ENCODE measurements around the gene ISCA2.

The ISCA2 gene

DNA sequence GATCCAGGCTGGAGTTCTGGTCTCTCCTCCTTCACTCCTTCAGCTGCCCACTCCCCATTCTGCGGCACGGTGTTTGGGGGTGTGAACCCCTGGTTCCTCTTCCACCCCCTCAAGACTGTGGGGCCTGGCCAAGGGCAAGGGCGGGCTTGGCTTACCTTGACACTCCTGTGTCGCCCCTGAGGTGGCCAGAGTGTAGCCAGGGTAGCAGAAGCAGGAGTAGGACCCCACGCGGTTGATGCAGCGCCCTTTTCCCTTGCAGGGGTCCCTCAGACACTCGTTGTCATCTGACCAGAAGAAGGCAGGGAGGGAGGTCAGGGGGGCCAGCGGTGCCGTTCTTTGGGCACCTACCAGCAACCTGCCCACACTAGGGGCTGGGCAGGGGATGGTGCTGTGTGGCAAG lies 28.2 kb downstream of the ISCA2 start:
- H3K9me3 ChIP-seq (ENCODE audit: control insufficient read depth, low read length) = no peaks in the 10 kb centered on the region
- H3K4me1 ChIP-seq = peaks cover 4% of the 10 kb centered on the region
- TF ChIP-seq, protein P1, sequence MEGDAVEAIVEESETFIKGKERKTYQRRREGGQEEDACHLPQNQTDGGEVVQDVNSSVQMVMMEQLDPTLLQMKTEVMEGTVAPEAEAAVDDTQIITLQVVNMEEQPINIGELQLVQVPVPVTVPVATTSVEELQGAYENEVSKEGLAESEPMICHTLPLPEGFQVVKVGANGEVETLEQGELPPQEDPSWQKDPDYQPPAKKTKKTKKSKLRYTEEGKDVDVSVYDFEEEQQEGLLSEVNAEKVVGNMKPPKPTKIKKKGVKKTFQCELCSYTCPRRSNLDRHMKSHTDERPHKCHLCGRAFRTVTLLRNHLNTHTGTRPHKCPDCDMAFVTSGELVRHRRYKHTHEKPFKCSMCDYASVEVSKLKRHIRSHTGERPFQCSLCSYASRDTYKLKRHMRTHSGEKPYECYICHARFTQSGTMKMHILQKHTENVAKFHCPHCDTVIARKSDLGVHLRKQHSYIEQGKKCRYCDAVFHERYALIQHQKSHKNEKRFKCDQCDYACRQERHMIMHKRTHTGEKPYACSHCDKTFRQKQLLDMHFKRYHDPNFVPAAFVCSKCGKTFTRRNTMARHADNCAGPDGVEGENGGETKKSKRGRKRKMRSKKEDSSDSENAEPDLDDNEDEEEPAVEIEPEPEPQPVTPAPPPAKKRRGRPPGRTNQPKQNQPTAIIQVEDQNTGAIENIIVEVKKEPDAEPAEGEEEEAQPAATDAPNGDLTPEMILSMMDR (IDR thresholded peaks at IDR 0.05) = no peak
- no peak overlapping the region for H3K9ac ChIP-seq
- no peak overlapping the region for H3K4me3 ChIP-seq (ENCODE audit: low read depth, low read length)
- no peak overlapping the region for H3K27ac ChIP-seq
- H2AFZ ChIP-seq = no peak overlapping the region
- H3K36me3 ChIP-seq (ENCODE audit: control insufficient read depth, insufficient read depth, low read length) = no peaks in the 10 kb centered on the region
- no peak overlapping the region for H3K4me2 ChIP-seq (ENCODE audit: low read length)
- no peaks in the 10 kb centered on the region for H3K79me2 ChIP-seq
- H3K27me3 ChIP-seq (ENCODE audit: control insufficient read depth, insufficient read depth, low read length) = no peaks in the 10 kb centered on the region

DNA sequence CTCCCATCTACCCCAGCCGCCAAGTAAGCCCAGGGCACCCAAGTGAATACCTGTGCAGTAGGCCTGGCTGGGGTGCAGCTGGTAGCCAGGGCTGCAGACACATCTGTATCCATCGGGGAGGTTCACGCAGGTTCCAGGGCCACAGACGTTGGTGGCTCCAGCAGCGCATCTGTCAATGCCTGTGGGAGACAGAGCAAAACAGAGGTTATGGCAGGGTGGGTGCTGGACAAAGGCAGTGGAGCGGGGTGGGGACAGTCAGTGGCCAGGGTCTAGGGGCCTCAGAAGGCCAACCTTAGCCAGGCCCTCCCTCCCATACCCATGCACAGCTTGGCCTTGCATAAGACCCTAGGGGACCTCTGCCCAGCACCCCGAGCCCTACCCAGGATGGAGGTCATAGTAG lies 29.2 kb downstream of the ISCA2 start:
- Histone ChIP-seq H3K79me2 (no peaks in the 10 kb centered on the region), H3K9me3 (ENCODE audit: control insufficient read depth, low read length) (no peaks in the 10 kb centered on the region), H3K4me2 (ENCODE audit: low read length) (no peak overlapping the region), H3K27me3 (ENCODE audit: control insufficient read depth, insufficient read depth, low read length) (no peaks in the 10 kb centered on the region), H3K36me3 (ENCODE audit: control insufficient read depth, insufficient read depth, low read length) (no peaks in the 10 kb centered on the region), H3K27ac (no peak overlapping the region), H2AFZ (no peak overlapping the region), H3K9ac (no peak overlapping the region), H3K4me1 (peaks cover 4% of the 10 kb centered on the region), H3K4me3 (ENCODE audit: low read depth, low read length) (no peak overlapping the region)
- TF ChIP-seq, protein P1 (IDR thresholded peaks at IDR 0.05) = no peak

DNA sequence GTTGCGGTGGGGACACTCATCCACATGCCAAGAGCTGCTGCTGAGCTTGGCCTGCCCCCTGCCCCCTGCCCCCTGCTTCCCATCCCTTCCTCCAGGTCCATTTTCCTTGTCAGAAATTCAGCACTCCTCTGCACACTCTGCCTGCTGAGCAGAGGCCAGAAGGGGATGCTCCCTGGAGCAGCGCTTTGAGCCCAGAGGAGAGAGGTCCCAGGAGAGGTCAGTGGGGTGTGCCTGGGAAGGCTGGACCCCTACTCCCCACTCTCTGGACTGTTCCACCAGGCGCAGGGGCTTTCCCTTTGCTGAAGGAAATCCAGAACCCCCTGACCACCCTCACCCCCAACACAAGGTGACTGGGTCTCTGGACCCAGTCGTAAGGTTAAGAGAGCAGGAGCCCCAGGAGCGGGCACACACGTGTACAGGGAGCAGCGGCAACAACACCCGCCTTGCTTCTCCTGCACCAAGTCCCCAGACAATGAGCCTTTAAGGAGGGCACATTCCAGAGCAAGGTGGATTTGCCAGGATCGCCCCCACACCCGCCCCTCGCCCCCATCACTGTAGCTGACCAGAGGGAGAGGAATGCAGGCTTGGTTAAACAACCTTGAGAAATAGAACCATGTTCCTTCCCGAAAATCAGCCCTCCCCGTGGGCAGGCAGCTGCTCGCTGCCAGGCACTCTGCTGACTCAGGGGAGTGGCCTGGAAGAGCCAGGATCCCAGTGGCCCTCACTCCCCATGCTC lies 30.7 kb downstream of the ISCA2 start:
- Histone ChIP-seq H3K4me1 (peaks cover 4% of the 10 kb centered on the region), H3K9ac (no peak overlapping the region), H3K4me2 (ENCODE audit: low read length) (no peak overlapping the region), H3K9me3 (ENCODE audit: control insufficient read depth, low read length) (no peaks in the 10 kb centered on the region), H3K79me2 (no peaks in the 10 kb centered on the region), H3K4me3 (ENCODE audit: low read depth, low read length) (no peak overlapping the region), H2AFZ (no peak overlapping the region), H3K27ac (no peak overlapping the region), H3K27me3 (ENCODE audit: control insufficient read depth, insufficient read depth, low read length) (no peaks in the 10 kb centered on the region), H3K36me3 (ENCODE audit: control insufficient read depth, insufficient read depth, low read length) (no peaks in the 10 kb centered on the region)
- TF ChIP-seq, protein P1 (IDR thresholded peaks at IDR 0.05) = no peak

DNA sequence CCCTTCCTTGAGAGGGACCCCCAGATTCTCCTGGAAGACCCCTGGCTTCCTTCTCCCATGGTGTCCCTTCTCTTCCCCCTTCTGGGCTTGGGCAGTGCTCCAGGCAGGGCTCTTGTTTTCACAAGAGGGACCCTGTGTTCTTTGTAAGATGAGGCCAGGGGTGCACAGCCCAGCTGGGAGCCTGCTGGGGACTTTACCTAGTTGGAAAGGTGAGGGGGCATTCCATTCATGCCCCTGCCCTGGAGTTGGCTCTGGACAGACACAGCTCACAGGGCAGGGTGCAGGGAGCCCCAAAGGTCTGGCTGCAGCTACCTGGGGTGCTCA lies 31.2 kb downstream of the ISCA2 start:
- H3K36me3 ChIP-seq (ENCODE audit: control insufficient read depth, insufficient read depth, low read length) = no peaks in the 10 kb centered on the region
- H3K4me1 ChIP-seq = peaks cover 4% of the 10 kb centered on the region
- no peaks in the 10 kb centered on the region for H3K79me2 ChIP-seq
- no peak overlapping the region for H3K27ac ChIP-seq
- no peaks in the 10 kb centered on the region for H3K9me3 ChIP-seq (ENCODE audit: control insufficient read depth, low read length)
- H3K4me3 ChIP-seq (ENCODE audit: low read depth, low read length) = no peak overlapping the region
- H2AFZ ChIP-seq = no peak overlapping the region
- H3K9ac ChIP-seq = no peak overlapping the region
- H3K27me3 ChIP-seq (ENCODE audit: control insufficient read depth, insufficient read depth, low read length) = no peaks in the 10 kb centered on the region
- no peak overlapping the region for H3K4me2 ChIP-seq (ENCODE audit: low read length)
- TF ChIP-seq, protein P1 (IDR thresholded peaks at IDR 0.05) = no peak

DNA sequence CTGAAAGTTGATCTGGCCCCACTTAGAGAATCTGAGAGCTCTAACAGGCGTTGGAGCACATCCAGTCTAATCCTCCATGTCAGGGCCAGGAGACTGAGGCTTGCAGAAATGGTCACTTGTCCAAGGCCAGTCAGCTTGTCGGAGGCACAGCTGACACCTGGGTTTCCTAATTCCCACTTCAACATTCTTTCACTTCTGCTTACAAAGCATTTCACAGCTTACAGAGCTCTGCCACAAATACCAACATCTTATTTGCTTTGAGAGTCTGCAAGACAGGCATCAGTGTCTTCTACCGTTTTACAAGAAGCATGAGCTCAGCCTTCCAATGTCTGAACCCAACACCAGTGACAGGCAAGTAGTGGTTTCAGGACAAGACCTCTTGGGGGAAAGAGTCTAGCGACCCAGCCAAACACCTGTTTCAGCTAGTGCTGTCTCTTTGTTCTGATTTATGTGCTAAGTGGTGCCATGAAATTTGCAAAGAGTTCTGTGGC lies 31.8 kb downstream of the ISCA2 start:
- H3K4me3 ChIP-seq (ENCODE audit: low read depth, low read length) = no peak overlapping the region
- no peak overlapping the region for H3K4me2 ChIP-seq (ENCODE audit: low read length)
- no peaks in the 10 kb centered on the region for H3K27me3 ChIP-seq (ENCODE audit: control insufficient read depth, insufficient read depth, low read length)
- TF ChIP-seq, protein P1 (IDR thresholded peaks at IDR 0.05) = no peak
- H3K9me3 ChIP-seq (ENCODE audit: control insufficient read depth, low read length) = no peaks in the 10 kb centered on the region
- H2AFZ ChIP-seq = peak overlapping the region; percentile 51
- no peak overlapping the region for H3K9ac ChIP-seq
- H3K79me2 ChIP-seq = no peaks in the 10 kb centered on the region
- no peaks in the 10 kb centered on the region for H3K36me3 ChIP-seq (ENCODE audit: control insufficient read depth, insufficient read depth, low read length)
- peaks cover 4% of the 10 kb centered on the region for H3K4me1 ChIP-seq
- H3K27ac ChIP-seq = no peak overlapping the region

Measured in parathyroid adenoma (tissue), 2 donors.